ENCODE measurements around the gene RIPK3. TPM values are rescaled to one million over a fixed set of nuclear protein-coding genes. Genes with fewer than 3 reads are reported as not detected.
A peak's percentile ranks its signal among the peaks of the same experiment; 100 is the strongest.

The RIPK3 gene
- total and polyA plus RNA-seq, 8 donors = 3.9 to 13.0 (median 6.1) TPM

DNA sequence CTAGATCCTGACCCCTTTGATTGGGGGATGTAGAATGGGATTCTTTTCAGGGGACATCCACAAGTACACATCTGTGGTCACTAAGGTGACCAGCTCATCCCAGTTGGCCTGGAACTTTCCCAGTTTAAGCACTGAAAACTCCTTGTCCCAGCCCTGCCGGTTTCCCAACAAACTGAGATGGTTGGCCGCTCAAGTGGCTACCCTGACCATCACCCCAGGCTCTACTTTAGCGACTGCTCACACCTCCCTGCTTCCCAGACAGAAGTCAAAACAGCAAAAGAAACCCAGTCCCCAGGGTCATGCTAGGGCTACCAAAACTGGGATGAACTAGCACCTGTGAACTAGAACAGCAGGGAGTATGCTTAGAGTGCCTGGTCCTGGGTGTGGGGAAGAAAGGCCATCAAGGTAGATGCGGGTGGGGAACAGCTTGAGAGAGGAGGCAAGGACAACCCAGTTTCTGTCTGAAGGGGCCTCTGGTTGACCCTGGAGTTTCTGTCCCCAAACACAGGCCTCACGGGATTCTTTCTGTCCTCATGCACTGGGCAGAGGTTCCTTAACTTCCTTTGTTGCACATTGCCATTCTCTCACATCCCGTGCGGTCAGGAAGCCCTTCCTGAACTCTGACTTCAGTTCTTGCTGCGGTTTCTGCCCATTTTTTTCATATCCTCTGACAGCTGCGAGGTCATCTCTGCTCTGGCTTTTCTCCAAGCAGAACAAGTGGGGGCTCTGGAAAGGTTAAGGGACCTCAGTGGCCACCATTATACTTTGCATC is 26.9 kb downstream of the RIPK3 start:
- Histone ChIP-seq H3K4me1 (peaks cover 15 to 31% (median 22%) of the 10 kb centered on the region in 3 donors), H3K36me3 (no peaks in the 10 kb centered on the region), H3K4me3 (no peak overlapping the region), H3K27me3 (no peaks in the 10 kb centered on the region), H3K27ac (peak overlapping the region in 2 of 4 donors; percentile 57 to 91), H3K9me3 (no peaks in the 10 kb centered on the region)
- FAIRE-seq = no peak
- TF ChIP-seq, protein P1, sequence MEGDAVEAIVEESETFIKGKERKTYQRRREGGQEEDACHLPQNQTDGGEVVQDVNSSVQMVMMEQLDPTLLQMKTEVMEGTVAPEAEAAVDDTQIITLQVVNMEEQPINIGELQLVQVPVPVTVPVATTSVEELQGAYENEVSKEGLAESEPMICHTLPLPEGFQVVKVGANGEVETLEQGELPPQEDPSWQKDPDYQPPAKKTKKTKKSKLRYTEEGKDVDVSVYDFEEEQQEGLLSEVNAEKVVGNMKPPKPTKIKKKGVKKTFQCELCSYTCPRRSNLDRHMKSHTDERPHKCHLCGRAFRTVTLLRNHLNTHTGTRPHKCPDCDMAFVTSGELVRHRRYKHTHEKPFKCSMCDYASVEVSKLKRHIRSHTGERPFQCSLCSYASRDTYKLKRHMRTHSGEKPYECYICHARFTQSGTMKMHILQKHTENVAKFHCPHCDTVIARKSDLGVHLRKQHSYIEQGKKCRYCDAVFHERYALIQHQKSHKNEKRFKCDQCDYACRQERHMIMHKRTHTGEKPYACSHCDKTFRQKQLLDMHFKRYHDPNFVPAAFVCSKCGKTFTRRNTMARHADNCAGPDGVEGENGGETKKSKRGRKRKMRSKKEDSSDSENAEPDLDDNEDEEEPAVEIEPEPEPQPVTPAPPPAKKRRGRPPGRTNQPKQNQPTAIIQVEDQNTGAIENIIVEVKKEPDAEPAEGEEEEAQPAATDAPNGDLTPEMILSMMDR (IDR thresholded peaks at IDR 0.05) = no peak
- intact Hi-C loops (cut with DNase I) = no loop called here
- 76 to 81% methylated on average over 9 of the region's 9 CpGs for WGBS, 2 donors
- ATAC-seq = no peak
- DNase-seq = peak in 1 of 6 donors; percentile 20

DNA sequence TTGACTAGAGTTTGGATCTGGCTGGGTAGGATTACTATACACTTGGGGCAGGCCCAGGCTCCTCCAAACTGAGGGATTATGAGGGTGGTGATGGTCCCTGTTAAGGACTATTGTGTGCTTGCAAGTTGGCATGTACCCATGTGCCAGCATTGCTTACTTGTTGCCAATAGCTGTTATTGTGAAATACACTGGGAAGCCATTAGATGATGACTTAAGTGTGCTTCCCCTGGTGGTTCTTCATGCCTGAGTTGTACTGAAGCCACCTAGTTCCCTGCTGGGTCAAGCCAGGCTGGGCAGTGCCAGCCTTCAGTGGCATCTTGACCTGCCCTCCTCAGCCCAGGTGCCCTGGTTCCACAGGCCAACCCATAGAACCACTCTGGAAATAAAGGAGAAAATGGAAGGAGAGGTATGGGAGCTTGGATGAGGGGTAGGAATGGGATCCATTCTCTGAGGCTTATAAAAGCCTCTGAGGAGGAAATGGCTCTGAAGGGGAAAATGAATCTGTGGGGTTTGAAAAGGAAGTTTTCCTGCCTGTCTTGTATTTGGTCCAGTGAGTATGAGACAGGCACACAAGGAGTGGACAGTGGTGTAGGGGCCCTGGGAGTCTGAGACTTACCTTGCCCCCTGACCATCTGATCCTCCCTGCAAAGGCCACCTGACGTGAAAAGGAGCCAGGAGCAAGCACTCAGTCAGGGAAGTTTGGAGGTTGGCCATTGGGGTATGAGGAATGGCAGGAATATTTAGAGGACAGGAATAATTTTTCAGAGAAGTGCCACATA is 27.8 kb downstream of the RIPK3 start:
- H3K27me3 ChIP-seq = no peaks in the 10 kb centered on the region
- TF ChIP-seq, protein P1 (IDR thresholded peaks at IDR 0.05) = no peak
- intact Hi-C loops (cut with DNase I) = no loop called here
- peaks cover 20 to 40% (median 31%) of the 10 kb centered on the region in 3 donors for H3K4me1 ChIP-seq
- no peaks in the 10 kb centered on the region for H3K36me3 ChIP-seq
- no peak for ATAC-seq
- WGBS, 2 donors = 84 to 88% methylated on average over 1 of the region's 1 CpG
- peak overlapping the region; percentile 76 to 91 (median 89) for H3K27ac ChIP-seq
- FAIRE-seq = no peak
- no peak for DNase-seq
- no peaks in the 10 kb centered on the region for H3K9me3 ChIP-seq
- peak overlapping the region in 2 of 4 donors; percentile 52 to 64 for H3K4me3 ChIP-seq

DNA sequence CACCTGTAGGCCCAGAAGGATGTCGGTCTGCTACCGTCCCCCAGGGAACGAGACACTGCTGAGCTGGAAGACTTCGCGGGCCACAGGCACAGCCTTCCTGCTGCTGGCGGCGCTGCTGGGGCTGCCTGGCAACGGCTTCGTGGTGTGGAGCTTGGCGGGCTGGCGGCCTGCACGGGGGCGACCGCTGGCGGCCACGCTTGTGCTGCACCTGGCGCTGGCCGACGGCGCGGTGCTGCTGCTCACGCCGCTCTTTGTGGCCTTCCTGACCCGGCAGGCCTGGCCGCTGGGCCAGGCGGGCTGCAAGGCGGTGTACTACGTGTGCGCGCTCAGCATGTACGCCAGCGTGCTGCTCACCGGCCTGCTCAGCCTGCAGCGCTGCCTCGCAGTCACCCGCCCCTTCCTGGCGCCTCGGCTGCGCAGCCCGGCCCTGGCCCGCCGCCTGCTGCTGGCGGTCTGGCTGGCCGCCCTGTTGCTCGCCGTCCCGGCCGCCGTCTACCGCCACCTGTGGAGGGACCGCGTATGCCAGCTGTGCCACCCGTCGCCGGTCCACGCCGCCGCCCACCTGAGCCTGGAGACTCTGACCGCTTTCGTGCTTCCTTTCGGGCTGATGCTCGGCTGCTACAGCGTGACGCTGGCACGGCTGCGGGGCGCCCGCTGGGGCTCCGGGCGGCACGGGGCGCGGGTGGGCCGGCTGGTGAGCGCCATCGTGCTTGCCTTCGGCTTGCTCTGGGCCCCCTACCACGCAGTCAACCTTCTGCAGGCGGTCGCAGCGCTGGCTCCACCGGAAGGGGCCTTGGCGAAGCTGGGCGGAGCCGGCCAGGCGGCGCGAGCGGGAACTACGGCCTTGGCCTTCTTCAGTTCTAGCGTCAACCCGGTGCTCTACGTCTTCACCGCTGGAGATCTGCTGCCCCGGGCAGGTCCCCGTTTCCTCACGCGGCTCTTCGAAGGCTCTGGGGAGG is 28.9 kb downstream of the RIPK3 start, which contains the start of gene LTB4R:
Gene LTB4R, plus strand, starts transcription at position 857 of the 959 bp plus-strand sequence. CDS start 4,150 bp downstream, outside the sequence.
- H3K27ac ChIP-seq = peak within 1 kb of the TSS; percentile 76 to 91 (median 89)
- H3K27me3 ChIP-seq = no peaks in the 10 kb centered on the region
- H3K4me1 ChIP-seq = peaks cover 25 to 44% (median 33%) of the 10 kb centered on the region in 3 donors
- no peak for FAIRE-seq
- DNase-seq = peak; percentile 81 to 94 (median 90)
- 5 to 11% methylated on average over 78 to 99 of the region's 99 CpGs for WGBS, 2 donors
- no peaks in the 10 kb centered on the region for H3K9me3 ChIP-seq
- intact Hi-C loops (cut with DNase I) = no loop called here
- peak within 1 kb of the TSS; percentile 33 to 64 (median 47) for H3K4me3 ChIP-seq
- TF ChIP-seq, protein P1 (IDR thresholded peaks at IDR 0.05) = peak in 3 of 4 donors; percentile 34 to 44 (median 40)
- ATAC-seq = peak; percentile 72 to 85 (median 76)
- H3K36me3 ChIP-seq = peaks cover 0 to 7% (median 0%) of the 10 kb centered on the region in 3 donors

DNA sequence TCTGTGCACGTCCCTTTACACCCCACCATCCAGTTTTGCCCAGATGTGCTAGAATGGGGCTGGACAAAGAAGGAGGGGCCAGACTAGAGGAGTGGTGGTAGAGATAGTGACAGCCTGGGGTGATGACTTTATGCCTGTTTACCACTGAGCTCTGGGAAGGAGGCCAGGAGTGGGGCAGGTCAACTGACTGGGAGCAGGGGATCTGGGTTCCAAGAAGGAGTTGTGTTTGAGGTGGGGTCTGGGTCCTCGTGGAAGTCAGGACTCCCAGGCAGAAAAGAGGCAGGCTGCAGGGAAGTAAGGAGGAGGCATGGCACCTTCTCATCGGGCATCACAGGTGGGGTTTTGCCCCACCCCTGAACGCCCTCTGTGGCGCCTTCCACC is 29.5 kb downstream of the RIPK3 start:
- ATAC-seq (peak in 1 of 4 donors; percentile 2), FAIRE-seq (no peak), DNase-seq (peak in 2 of 6 donors; percentile 46 to 57)
- TF ChIP-seq, protein P1 (IDR thresholded peaks at IDR 0.05) = no peak
- 22 to 29% methylated on average over 5 of the region's 5 CpGs for WGBS, 2 donors
- Histone ChIP-seq H3K9me3 (no peaks in the 10 kb centered on the region), H3K4me3 (peak overlapping the region; percentile 33 to 64 (median 47)), H3K27me3 (no peaks in the 10 kb centered on the region), H3K4me1 (peaks cover 25 to 44% (median 33%) of the 10 kb centered on the region in 3 donors), H3K36me3 (peaks cover 0 to 13% (median 3%) of the 10 kb centered on the region in 3 donors), H3K27ac (peak overlapping the region; percentile 76 to 91 (median 89))
- intact Hi-C loops (cut with DNase I) = no loop called here
